ENCODE results near the gene SEPTIN7.
A peak's percentile ranks its signal among the peaks of the same experiment; 100 is the strongest.

SEPTIN7 gene

GRCh38 chr7:35757574-35757973, 43.3 kb upstream of the SEPTIN7 start:
- POLR2A ChIA-PET (ENCODE audit: low non-redundant PET), result no interaction called here
- no peak for TF ChIP-seq CTCF (conservative IDR thresholded peaks at IDR 0.05; ENCODE audit: low read depth)
- no peak for DNase-seq (ENCODE audit: low spot score)
- no peak overlapping the region for H3K27ac ChIP-seq
- CTCF ChIA-PET, result interaction anchor here (0.6 kb wide), 2 partner anchors 19 to 99 kb away, joined by 4 to 5 read pairs; no protein-coding TSS in a partner anchor

- TF ChIP-seq CTCF (conservative IDR thresholded peaks at IDR 0.05; ENCODE audit: low read depth), result no peak
- DNase-seq (ENCODE audit: low spot score), result no peak
- POLR2A ChIA-PET (ENCODE audit: low non-redundant PET), result no interaction called here
- CTCF ChIA-PET, result no interaction called here
- H3K27ac ChIP-seq, result no peak overlapping the region
These were observed 42.4 kb upstream of the SEPTIN7 start for GRCh38 chr7:35758421-35758820.

GRCh38 chr7:35760143-35760745, 40.6 kb upstream of the SEPTIN7 start:
- TF ChIP-seq CTCF (conservative IDR thresholded peaks at IDR 0.05; ENCODE audit: low read depth), result no peak
- no peak for DNase-seq (ENCODE audit: low spot score)
- ChIA-PET CTCF (no interaction called here), POLR2A (ENCODE audit: low non-redundant PET) (no interaction called here)
- H3K27ac ChIP-seq, result no peak overlapping the region

- no peak overlapping the region for H3K27ac ChIP-seq
- ChIA-PET POLR2A (ENCODE audit: low non-redundant PET) (no interaction called here), CTCF (interaction anchor here (0.7 kb wide), 1 partner anchor 557 kb away, joined by 3 read pairs; no protein-coding TSS in a partner anchor)
- peak; percentile 26 for DNase-seq (ENCODE audit: low spot score)
- no peak for TF ChIP-seq CTCF (conservative IDR thresholded peaks at IDR 0.05; ENCODE audit: low read depth)
These were observed 38.8 kb upstream of the SEPTIN7 start for GRCh38 chr7:35761871-35762677.

GRCh38 chr7:35762781-35763180, 38.1 kb upstream of the SEPTIN7 start:
- POLR2A ChIA-PET (ENCODE audit: low non-redundant PET), result no interaction called here

GRCh38 chr7:35768346-35768745, 32.5 kb upstream of the SEPTIN7 start:
- TF ChIP-seq CTCF (conservative IDR thresholded peaks at IDR 0.05; ENCODE audit: low read depth), result no peak
- CTCF ChIA-PET, result interaction anchor here (0.6 kb wide), 2 partner anchors 144 to 1727 kb away, joined by 3 to 5 read pairs; no protein-coding TSS in a partner anchor
- DNase-seq (ENCODE audit: low spot score), result no peak
- no peak overlapping the region for H3K27ac ChIP-seq
- POLR2A ChIA-PET (ENCODE audit: low non-redundant PET), result no interaction called here

More at GRCh38 chr7:35762781-35763180, 38.1 kb upstream of the SEPTIN7 start:
- DNase-seq (ENCODE audit: low spot score), result no peak
- H3K27ac ChIP-seq, result no peak overlapping the region
- CTCF ChIA-PET, result interaction anchor here (0.7 kb wide), 1 partner anchor 557 kb away, joined by 3 read pairs; no protein-coding TSS in a partner anchor
- no peak for TF ChIP-seq CTCF (conservative IDR thresholded peaks at IDR 0.05; ENCODE audit: low read depth)
